Measurements from ENCODE around the gene CCDC188.

CCDC188 gene

DNA sequence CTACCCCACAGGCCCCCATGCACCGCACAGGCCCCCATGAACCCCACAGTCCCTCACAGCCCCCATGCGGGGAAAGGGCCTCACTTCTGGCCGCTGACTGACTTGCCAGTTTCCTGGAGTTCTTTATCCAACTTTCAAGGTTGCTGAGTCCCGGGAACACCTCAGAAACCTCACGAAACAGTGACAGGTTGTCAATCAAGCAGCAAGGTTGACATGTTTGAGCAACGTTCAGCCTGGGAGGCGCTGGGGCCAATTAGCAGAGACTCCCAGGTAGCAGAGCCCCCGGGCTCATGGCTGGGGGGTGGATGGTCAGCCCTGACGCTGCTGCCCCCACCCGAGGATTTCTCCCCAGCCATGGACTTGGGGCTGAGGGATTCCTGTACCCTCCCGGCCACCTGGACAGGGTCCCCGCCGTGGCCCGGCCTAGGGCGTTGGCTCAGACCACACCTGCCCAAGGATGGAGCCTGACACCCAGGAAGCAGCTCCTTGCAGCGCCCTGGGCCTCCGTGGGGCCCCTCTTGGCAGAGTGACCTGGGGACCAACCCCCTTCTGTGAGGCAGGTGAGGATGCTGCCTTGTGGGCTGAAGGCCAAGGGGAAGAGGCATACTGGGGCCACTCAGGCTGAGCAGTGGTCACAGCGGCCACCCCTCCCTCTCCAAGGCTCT lies 33.8 kb upstream of the CCDC188 start:
- DNase-seq, result no peak

DNA sequence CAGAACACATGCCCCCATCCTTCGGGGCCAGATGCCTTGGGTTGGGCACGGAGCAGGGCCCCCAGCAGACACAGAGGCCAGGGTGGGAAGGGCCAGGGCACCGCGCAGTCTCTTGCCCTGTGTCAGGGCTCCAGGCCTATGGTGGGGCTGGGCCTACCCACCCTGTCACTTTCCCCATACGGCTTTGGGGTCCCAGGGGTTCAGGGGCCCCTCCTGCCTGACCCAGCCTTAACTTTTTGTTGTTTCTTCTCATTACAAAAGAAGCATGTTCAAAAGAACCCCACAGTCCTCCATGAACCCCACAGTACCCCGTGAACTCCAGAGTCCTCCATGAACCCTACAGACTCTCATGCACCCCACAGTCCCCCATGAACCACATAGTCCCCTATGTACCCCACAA lies 33.0 kb upstream of the CCDC188 start:
- no peak for DNase-seq

DNA sequence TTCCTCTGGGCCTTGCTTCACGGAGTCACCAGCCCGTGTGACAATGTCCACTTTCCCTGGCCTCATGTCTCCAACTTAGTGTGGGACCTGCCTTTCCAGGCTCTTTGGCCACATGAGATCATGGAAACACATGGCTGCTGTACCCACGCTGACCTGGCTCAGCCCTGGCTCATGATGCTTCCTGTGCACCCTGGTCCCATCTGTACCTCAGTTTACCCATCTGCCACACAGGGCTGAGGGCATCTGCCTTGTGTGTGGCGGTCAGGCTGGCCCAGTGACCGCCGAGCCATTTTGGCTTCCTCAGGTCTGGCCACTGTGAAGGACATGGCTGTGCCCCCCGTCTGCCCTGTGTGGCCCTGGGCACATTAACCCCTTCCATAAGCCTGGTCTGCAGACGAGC lies 32.2 kb upstream of the CCDC188 start:
- DNase-seq, result no peak

DNA sequence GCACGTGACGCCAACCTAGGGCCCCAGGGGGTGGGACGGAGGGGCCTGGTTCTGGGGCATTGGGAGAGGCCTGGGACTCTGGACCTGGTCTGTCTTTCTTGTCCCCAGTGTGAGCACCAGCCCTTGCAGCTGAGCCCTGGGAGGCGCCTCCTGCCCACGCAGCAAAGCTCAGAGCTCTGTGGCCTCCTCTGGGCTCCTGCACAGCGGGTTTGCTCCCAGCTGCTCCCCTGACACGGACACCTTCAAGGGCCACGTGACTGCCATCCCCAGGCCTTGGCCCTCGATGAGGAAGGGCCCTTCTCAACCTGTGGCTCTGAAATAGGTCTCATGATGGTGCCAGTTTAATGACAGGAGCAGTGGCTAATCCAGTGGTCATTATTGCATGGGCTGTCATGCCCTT lies 31.5 kb upstream of the CCDC188 start:
- no peak for DNase-seq

DNA sequence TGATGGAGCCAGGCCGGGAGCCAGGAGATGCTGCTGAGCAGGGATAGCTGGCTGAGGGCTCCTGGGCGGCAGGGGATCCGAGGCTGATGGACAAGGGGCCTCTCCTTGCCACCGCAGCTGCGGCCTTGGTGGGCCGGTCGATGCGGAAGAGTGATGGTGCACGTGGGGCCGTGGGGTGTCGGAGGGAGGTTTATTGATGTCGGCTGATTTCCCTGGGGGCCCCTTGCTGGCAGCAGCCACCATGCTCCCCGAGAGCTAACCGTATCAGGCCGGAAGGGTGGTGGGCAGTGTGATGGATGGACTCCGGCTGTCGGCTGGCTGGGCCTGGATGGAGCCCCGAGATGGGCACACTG lies 31.0 kb upstream of the CCDC188 start:
- DNase-seq, result no peak

DNA sequence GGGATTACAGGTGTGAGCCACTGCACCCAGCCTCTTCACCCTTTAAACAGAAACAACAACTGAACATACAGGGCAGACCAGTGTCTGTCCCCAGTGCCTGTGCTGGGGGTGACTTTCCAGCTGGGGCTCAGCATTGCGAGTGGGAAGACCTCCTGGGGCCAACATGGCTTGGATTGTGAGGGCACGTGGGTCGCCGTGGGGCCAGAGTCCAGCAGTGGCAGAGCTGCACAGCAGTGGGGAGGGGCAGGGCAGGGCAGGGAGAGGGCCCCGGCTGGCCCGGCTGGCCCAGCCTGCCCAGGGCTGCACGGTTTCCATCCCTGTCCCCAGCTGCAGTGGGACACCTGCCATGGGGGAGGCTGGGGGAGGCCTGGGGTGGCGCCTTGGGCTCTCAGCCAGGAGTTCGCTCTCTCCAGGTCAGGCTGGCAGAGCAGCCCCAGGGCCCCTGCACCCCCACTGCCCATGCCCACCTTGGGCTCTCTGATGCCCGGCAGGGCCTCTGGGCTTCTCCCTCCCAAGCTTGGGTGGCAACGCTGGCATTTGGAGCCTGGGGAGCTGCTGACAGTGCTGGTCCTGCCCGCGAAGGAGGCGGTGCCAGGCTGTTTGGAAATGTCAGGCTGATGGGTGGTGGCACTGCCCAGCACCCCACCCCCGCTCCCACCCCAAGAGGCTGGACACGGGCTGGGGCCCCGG lies 30.5 kb upstream of the CCDC188 start:
- no peak for DNase-seq

DNA sequence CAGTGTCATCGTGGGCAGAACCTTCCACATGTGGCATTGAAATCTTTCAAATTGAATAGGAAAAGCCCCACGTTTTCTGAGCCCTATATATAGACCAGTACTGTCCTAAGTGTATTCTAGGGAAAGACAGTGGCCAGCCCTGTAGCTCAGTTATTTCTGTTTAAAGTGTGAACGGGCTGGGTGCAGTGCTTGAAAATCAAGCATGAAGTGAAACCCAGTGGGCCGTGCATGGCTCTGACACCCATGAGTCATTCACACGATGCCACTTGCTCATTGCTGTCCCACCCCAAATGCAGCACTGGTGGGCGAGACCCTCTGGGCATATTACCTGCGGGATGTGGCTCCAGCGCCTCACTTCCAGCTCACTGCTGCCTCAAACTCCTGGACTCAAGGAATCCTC lies 29.8 kb upstream of the CCDC188 start:
- DNase-seq, result no peak

DNA sequence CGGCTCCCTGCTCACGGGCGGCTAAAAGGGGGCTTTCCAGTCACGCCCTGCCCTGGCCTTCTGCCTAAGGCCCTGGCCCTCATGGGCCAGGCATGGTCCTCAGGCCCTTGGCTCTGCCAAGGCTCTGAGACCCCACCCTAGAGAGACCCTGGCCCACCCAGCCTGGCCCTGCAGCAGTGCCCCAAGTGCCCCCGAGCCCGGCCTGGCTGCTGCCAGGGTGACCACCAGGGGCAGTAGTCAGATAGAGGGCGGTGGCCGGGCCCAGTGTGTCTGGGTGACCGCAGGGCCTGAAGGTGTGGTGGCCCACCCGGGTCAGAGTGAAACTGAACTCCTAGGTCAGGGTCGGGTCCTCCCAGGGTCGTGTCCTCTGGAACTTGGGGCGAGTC lies 29.4 kb upstream of the CCDC188 start:
- no peak for DNase-seq

DNA sequence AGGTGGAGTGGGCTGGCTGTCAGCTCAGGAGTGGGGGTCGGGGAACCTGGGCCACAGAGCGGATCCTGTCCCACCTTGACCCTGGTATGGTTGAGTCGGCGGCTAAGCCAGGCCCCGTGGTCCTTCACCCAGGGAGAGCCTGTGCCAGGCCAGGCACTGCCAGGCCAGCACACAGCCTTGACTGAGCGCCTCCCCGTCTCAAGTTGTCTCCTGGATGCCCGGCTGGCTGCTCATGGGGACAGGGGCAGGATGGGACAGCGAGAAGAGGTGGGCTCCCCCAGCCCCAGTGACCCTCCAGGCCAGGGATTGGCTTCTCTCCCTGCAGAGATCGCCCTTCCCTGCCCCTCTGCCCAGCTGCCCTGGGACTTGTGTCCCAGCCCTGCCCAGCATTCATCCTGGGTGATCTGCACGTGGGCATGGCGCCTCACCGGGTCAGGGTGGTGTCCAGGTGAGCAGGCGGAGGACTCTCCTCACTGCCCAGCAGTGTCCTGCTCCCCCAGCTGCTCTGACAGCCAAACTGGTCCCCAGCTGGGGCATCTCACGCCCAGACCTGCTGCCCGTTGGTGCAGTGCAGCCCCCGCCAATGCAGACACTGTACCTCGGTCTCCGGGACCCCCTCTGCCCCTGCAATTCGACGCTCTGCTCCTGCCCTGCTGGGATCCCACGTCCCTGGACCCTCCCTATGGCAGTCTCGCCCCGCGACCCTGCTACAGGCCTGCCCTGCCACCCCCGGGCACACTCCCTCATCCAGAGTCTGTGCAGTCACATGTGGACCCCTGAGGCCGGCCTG lies 28.8 kb upstream of the CCDC188 start:
- no peak for DNase-seq

DNA sequence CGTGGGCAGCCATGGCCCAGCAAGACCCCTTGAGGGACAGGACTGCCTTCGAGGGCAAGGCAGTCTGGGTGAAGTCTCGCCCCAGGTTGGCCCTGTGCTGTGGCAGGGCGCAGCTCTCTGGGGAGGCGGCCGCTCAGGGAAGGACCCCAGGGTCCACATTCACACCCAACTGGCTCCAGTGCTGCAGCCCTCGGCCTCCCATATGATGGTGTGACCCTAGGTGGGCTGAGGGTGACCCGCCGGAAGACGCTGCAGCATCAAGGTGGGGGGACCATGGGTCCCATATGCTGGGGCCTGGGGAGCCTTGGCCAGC lies 28.0 kb upstream of the CCDC188 start:
- DNase-seq, result no peak

DNA sequence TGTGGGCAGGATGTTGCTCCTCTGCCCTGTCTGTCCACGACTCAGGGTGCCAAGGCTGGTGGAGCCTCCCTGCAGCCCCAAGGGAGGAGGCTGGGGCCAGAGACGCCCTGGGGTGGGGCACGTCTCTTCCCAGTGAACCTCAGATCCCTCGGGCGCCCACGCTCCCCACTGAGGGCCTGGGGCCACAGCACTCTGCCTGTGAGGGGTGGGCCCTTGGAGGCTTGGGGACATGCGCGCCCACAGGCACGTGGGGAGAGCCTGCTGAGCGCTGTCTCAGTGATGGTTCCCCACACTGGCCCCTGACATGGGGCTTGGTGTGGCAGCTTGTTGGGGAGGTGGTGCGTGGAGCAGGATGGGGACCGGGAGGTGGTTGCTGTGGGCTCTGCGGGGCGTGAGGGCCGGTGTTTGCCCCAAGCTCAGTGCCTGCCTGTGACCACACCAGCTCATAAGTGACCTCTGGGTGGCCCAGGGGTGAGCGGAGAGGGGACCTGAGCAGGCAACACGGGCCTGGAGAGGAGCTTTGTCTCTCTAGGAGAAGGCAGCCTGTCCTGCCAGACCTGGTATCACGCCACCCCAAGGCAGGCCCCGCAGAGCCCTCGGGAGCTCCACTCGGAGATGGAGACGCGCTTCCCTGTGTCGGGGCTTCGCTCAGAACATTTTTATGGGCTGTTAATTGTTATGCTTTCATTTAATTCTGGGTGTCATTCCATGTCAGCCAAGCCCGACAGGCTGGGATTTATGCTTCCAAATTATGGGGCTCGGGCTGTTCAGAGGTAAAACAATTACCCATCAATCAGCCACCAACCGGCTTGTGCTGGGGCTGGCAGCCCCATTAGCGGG lies 27.4 kb upstream of the CCDC188 start:
- DNase-seq, result no peak

DNA sequence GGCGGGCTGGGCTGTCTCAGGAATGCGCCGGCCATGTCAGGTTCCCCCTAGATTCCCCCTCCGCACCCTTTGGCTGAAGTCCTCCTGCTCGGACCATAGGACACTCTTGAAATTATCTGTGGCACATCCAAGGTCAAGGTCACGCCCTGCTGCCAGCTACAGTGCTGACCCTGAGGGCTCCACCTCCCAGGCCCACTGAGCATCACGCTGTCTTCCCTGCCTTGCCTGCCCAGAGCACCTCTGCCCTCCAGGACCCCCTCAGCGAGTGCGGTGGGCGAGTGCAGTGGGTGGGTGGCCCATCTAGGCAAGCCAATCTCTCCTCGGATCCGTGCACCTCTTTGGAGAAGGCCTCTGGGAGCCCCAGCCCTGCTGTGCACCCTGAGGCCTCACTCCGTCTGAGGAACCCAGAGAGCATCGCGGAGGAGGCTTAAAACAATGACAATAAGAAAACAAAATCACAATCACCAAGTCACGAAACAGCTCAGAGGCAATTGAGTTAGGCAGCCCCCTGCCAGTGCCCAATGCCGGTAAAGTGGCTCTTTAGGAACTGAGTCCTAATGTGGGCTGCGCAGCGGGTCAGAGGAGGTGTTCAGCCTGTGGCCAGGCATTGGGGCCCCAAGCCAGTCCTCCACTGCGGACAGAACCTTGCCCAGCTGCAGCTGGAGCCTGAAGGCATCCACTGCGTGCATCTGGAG lies 26.5 kb upstream of the CCDC188 start:
- DNase-seq, result no peak

DNA sequence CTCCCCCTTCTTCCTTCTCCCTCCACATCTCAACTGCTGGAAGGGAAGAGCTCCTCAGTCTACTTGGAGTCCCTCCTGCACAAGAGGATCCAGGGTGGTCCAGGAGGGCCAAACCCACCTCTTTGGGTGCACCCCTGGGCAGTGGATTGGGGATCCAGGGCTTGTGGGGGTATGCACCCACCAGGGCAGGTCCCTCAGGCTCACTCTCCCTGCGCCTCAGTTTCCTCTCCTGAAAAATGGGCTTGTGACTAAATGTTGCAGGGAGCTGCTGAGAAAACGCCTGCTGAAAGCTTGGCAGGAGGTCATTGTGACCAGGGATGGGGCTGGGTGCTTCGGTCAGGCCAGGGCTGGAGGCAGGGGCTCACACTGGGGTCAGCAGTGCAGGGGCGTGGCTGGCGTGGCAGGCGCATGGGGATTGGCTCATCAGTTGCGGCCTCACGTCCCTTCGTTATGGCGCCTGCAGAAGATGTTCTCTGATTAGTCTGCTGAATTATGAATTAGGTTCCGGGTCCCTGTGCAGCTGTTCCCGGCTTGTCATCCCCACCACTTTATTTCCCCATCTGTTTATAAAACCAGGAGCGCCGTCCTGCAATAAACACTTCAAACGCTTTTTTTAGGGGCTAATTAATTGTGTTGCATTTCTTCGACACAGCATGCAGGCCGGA lies 25.7 kb upstream of the CCDC188 start:
- no peak for DNase-seq

DNA sequence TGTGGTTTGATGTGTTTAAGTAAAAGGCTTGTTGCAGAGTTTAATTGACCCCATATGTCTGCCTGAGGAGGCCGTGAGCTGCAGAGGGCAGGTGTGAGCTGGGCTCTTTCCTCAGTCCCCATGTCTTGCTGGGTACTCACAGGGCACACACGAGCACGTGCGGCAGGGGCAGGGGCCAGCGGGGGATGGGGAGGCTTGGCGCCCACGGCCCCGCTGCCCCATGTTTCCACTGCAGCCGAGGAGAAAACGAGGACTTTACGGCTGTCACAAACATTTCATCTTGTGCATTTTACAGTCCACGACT lies 24.7 kb upstream of the CCDC188 start:
- no peak for DNase-seq

DNA sequence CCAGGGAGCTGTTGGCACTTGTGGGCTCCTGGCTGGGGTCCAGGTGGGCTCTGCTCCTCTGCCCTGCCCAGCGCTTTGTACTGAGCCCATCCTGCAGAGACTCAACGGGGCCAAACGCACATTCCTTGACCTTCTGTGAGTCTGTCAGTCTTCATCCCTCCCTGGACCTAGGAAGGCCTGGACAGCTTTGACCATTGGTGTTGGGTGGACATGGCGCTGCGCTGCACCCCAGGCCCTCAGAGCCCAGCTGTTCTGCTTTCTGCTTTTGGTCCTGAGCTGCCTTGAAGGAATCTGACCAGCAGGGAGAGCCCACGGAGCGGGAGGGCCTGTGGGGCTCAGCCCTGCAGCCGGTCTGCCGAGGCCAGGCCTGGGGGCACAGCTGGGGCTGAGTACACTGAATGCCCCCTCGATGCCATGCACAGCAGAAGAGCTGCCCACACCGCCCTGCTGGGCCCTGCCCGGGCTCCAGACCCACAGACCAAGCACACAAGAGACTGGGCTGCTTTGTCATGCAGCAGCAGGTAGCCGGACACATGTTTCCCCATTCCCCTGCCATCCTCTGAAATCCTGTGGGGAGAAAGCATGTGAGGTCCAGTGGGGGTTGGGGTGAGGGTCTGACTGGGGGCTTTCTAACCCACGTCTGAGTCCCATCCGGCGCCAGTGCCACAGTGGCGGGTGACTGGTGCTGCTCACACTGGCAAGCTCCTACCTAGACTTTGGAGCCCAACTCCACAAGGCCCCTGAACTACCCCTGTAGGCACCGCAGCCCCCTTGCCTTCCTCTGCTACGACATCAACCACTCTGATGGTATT lies 24.1 kb upstream of the CCDC188 start:
- no peak for DNase-seq

DNA sequence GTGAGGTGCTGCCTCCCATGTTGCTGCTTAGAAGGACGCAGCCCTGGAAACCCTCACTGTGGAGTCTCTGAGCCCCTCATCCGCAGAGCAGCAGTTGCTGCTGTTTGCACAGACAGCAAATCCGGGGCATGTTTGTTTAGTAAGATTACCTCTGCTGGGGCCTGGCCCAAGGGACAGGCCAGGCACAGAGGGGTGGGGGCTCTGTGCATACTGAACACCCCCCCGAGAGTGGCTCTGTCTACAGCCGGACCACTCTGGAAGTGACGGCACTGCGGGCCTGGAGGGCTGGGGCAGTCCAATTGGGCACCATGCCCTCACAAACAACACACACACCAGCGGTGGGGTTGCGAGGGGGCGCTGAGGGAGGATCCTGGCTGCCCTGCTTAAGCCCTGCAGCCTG lies 22.9 kb upstream of the CCDC188 start:
- no peak for DNase-seq

DNA sequence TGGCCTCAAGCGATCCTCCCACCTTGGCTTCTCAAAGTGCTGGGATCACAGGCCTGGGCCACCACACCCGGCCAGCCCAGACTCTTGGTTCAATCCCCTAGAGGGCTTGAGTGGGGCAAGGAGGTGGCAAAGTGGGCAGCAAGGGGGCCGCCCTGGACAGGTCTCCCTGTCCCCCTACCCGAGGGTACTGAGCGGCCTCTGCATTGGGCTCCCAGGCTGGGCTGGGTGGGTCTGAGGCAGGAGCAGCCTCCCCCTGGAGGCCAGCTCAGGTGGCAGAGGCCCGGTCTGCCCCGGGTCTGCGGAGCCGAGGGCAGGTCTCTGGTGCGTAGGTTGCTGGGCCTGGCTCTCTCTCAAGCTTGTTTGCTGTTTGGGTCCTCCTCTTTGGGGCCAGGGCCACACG lies 22.4 kb upstream of the CCDC188 start:
- DNase-seq, result no peak

DNA sequence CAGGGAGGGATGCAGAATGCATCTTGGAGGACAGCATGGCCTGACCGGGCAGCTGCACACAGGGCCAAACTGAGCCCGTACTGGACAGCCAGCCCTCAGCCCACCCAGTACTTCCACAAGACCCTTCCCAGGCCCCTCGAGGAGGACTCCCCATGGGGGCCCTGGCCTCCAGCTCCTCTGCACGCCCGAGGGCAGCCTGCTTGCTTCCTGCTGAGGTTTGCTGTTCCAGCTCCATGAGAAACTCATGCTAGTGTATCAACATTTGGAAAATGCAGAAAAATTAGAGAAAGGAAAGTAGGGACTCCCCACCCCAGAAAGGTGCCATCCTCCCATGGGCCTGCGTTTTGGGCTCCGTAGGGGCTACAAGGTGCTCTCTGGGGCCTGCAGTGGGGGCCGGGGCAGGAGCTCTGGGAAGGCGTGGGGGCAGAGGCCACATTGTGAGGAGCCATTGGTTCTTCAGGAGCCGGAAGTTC lies 21.3 kb upstream of the CCDC188 start:
- DNase-seq, result no peak

DNA sequence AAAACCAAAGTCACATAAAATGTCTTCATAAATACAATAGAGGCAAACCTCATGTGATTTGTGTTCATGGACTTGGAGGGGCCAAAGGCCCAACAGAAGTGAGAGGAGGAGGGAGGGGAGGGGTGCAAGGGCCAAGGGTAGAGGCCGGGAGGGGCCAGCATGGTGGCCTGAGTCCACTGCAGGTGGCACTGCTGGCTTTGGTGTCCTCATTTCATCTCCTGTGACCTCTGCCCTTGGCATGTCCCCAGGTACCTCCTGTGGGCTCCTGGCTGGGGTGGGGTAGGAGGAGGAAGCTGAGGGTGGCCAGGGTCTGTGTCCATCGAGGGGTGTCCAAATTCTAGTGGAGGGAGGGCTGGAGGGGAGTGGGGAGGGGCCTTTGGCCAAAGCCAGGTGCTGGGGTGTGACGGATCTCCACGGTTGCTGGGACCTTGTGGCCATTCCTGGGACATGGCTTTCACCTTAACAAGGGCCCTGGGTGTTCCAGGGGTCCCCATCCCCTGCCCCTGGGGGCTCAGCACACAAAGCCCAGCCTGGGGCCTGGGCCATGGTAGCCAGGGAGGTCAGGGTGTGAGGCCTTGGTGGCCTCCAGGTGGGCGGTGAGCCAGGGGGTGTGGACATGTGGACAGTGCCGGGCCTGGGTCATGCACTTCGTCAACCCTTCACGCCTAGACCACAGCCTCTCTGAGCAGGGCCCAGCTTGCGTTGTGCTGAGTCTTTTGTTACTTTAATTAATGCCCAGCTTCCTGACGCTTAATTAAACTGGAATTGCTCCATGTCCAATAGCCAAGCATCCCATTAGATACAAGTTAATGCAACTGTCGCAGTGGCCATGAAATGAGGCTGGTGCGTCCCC lies 20.7 kb upstream of the CCDC188 start:
- no peak for DNase-seq

DNA sequence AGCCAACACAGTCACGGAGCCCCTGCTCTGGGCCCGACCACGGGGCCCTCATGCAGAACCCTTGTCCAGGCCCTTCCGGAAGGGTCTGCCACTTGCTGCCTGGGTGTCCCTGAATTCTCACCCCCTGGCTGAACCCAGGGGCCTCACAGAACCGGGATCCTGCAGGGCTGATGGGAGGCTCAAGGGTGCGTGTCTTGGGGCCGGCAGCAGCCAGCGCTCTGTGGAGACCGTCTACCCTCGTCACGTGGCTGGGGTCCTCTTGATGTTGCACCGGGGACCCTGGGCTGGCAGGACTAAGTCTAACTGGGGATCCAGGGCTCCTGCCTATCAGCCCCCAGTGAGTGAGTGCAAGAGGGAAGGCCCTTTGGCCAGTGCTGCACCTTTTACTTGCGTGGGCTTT lies 19.3 kb upstream of the CCDC188 start:
- no peak for DNase-seq

Measured in NCI-H1436 (cell line).